NCI-H1694 (cell line): ENCODE results near the gene HS3ST5.
"Not testable (repeated sequence)": the region's sequence is repeated elsewhere in the genome, so short reads cannot be mapped to it uniquely, and the experiment has no call there.

Experiments
- DNase-seq: peaks from one replicate; lab custom pipeline; 2025; lab: John Stamatoyannopoulos, UW

The HS3ST5 gene

GRCh38 chr6:114087496-114087895, 255.3 kb downstream of the HS3ST5 start:
- no peak for DNase-seq

GRCh38 chr6:114085211-114085610, 257.6 kb downstream of the HS3ST5 start:
- DNase-seq: no peak

- no peak for DNase-seq
These were observed 258.4 kb downstream of the HS3ST5 start for GRCh38 chr6:114084327-114084890.

- DNase-seq: no peak
These were observed 259.6 kb downstream of the HS3ST5 start for GRCh38 chr6:114083251-114083650.

GRCh38 chr6:114081730-114082129, 261.1 kb downstream of the HS3ST5 start:
- no peak for DNase-seq

- no peak for DNase-seq
These were observed 261.8 kb downstream of the HS3ST5 start for GRCh38 chr6:114080891-114081510.

GRCh38 chr6:114080410-114080809, 262.4 kb downstream of the HS3ST5 start:
- DNase-seq: not testable (repeated sequence)

GRCh38 chr6:114075777-114076176, 267.0 kb downstream of the HS3ST5 start:
- no peak for DNase-seq

- DNase-seq: no peak
These were observed 267.5 kb downstream of the HS3ST5 start for GRCh38 chr6:114075300-114075699.

- no peak for DNase-seq
These were observed 274.1 kb downstream of the HS3ST5 start for GRCh38 chr6:114068771-114069170.

GRCh38 chr6:114068116-114068515, 274.7 kb downstream of the HS3ST5 start:
- no peak for DNase-seq

- no peak for DNase-seq
These were observed 278.0 kb downstream of the HS3ST5 start for GRCh38 chr6:114064862-114065261.

- no peak for DNase-seq
These were observed 278.9 kb downstream of the HS3ST5 start for GRCh38 chr6:114063956-114064355.

GRCh38 chr6:114062199-114062598, 280.6 kb downstream of the HS3ST5 start:
- no peak for DNase-seq

GRCh38 chr6:114061741-114062140, 281.1 kb downstream of the HS3ST5 start:
- no peak for DNase-seq

- no peak for DNase-seq
These were observed 281.7 kb downstream of the HS3ST5 start for GRCh38 chr6:114061116-114061515.

GRCh38 chr6:114058435-114058834, 284.4 kb downstream of the HS3ST5 start:
- no peak for DNase-seq

GRCh38 chr6:114055763-114056162, 287.1 kb downstream of the HS3ST5 start:
- no peak for DNase-seq

- DNase-seq: no peak
These were observed 287.5 kb downstream of the HS3ST5 start for GRCh38 chr6:114055349-114055748.

- DNase-seq: no peak
These were observed 289.0 kb downstream of the HS3ST5 start for GRCh38 chr6:114053791-114054190.

- no peak for DNase-seq
These were observed 290.7 kb downstream of the HS3ST5 start for GRCh38 chr6:114052141-114052540.

- no peak for DNase-seq
These were observed 291.8 kb downstream of the HS3ST5 start for GRCh38 chr6:114051031-114051430.

GRCh38 chr6:114049367-114049966, 293.4 kb downstream of the HS3ST5 start:
- no peak for DNase-seq

- not testable (repeated sequence) for DNase-seq
These were observed 298.3 kb downstream of the HS3ST5 start for GRCh38 chr6:114044566-114044965.
